ENCODE data around the gene PATZ1. TPM values are rescaled to one million over a fixed set of nuclear protein-coding genes. Genes with fewer than 3 reads are reported as not detected.
"Not testable (repeated sequence)": the region's sequence is repeated elsewhere in the genome, so short reads cannot be mapped to it uniquely, and the experiment has no call there.

Gene PATZ1
- polyA plus RNA-seq, 3 donors from 2014 or later: 4.5 to 9.1 (median 5.3) TPM

GRCh38 chr22:31323578-31324550 lies 22.3 kb downstream of the PATZ1 start:
- H3K9me3 Mint-ChIP-seq: no peaks in the 10 kb centered on the region
- peaks cover 0 to 15% (median 15%) of the 10 kb centered on the region in 3 donors for H3K36me3 Mint-ChIP-seq
- H3K4me3 Mint-ChIP-seq: no peak overlapping the region
- peaks cover 0 to 5% of the 10 kb centered on the region in 2 donors for H3K4me1 Mint-ChIP-seq
- no peak for DNase-seq
- H3K27ac Mint-ChIP-seq: peak overlapping the region in 3 of 6 donors; percentile 26 to 53 (median 29)
- H3K27me3 Mint-ChIP-seq (ENCODE audit: low read depth in 3 of 3): peaks cover 0 to 4% (median 0%) of the 10 kb centered on the region in 3 donors

- Mint-ChIP-seq H3K36me3 (peaks cover 0 to 15% (median 9%) of the 10 kb centered on the region in 3 donors), H3K27ac (no peak overlapping the region), H3K4me3 (no peak overlapping the region), H3K27me3 (ENCODE audit: low read depth in 3 of 3) (no peaks in the 10 kb centered on the region), H3K4me1 (peaks cover 0 to 5% of the 10 kb centered on the region in 2 donors), H3K9me3 (no peaks in the 10 kb centered on the region)
- no peak for DNase-seq
Observed at GRCh38 chr22:31321421-31321820, 24.7 kb downstream of the PATZ1 start.

- H3K27me3 Mint-ChIP-seq (ENCODE audit: low read depth in 3 of 3); H3K4me3 Mint-ChIP-seq; H3K27ac Mint-ChIP-seq; H3K9me3 Mint-ChIP-seq; H3K4me1 Mint-ChIP-seq; DNase-seq: not testable (repeated sequence)
- peaks cover 3 to 17% (median 5%) of the 10 kb centered on the region in 3 donors for H3K36me3 Mint-ChIP-seq
Observed at GRCh38 chr22:31314220-31314619, 31.9 kb downstream of the PATZ1 start.

GRCh38 chr22:31313366-31314147 lies 32.6 kb downstream of the PATZ1 start:
- Mint-ChIP-seq H3K27ac (peak overlapping the region in 3 of 6 donors; percentile 2 to 44 (median 4)), H3K27me3 (ENCODE audit: low read depth in 3 of 3) (peaks cover 0 to 2% (median 0%) of the 10 kb centered on the region in 3 donors), H3K36me3 (peaks cover 3 to 17% (median 5%) of the 10 kb centered on the region in 3 donors), H3K9me3 (peaks cover 0 to 1% (median 0%) of the 10 kb centered on the region in 6 donors), H3K4me1 (peaks cover 2% of the 10 kb centered on the region in 2 donors), H3K4me3 (no peak overlapping the region)
- DNase-seq: peak; percentile 47 to 57 (median 48)

GRCh38 chr22:31308181-31308580 lies 38.0 kb downstream of the PATZ1 start:
- no peak for DNase-seq
- peak overlapping the region in 1 of 6 donors; percentile 36 for H3K27ac Mint-ChIP-seq

GRCh38 chr22:31305194-31305593 lies 41.0 kb downstream of the PATZ1 start:
- no peak overlapping the region for H3K27ac Mint-ChIP-seq
- no peaks in the 10 kb centered on the region for H3K9me3 Mint-ChIP-seq
- peaks cover 0 to 8% of the 10 kb centered on the region in 2 donors for H3K4me1 Mint-ChIP-seq
- peaks cover 0 to 5% (median 2%) of the 10 kb centered on the region in 3 donors for H3K27me3 Mint-ChIP-seq (ENCODE audit: low read depth in 3 of 3)
- no peaks in the 10 kb centered on the region for H3K36me3 Mint-ChIP-seq
- no peak overlapping the region for H3K4me3 Mint-ChIP-seq
- no peak for DNase-seq

More at GRCh38 chr22:31308181-31308580, 38.0 kb downstream of the PATZ1 start:
- peaks cover 0 to 2% (median 0%) of the 10 kb centered on the region in 3 donors for H3K27me3 Mint-ChIP-seq (ENCODE audit: low read depth in 3 of 3)
- no peak overlapping the region for H3K4me3 Mint-ChIP-seq
- peaks cover 0 to 5% (median 0%) of the 10 kb centered on the region in 3 donors for H3K36me3 Mint-ChIP-seq
- no peaks in the 10 kb centered on the region for H3K9me3 Mint-ChIP-seq
- peaks cover under 1 to 8% of the 10 kb centered on the region in 2 donors for H3K4me1 Mint-ChIP-seq

- H3K4me1 Mint-ChIP-seq: no peaks in the 10 kb centered on the region
- peaks cover 0 to 6% (median 0%) of the 10 kb centered on the region in 3 donors for H3K36me3 Mint-ChIP-seq
- peaks cover 0 to 5% (median 2%) of the 10 kb centered on the region in 3 donors for H3K27me3 Mint-ChIP-seq (ENCODE audit: low read depth in 3 of 3)
- no peaks in the 10 kb centered on the region for H3K9me3 Mint-ChIP-seq
- H3K27ac Mint-ChIP-seq: no peak overlapping the region
- no peak overlapping the region for H3K4me3 Mint-ChIP-seq
- DNase-seq: no peak
Observed at GRCh38 chr22:31302537-31302936, 43.6 kb downstream of the PATZ1 start.

GRCh38 chr22:31302006-31302405 lies 44.1 kb downstream of the PATZ1 start:
- Mint-ChIP-seq H3K4me1 (no peaks in the 10 kb centered on the region), H3K27me3 (ENCODE audit: low read depth in 3 of 3) (peaks cover 0 to 5% (median 2%) of the 10 kb centered on the region in 3 donors)

GRCh38 chr22:31300896-31301295 lies 45.2 kb downstream of the PATZ1 start:
- Mint-ChIP-seq H3K36me3 (peaks cover 0 to 6% (median 0%) of the 10 kb centered on the region in 3 donors), H3K9me3 (no peaks in the 10 kb centered on the region), H3K4me3 (no peak overlapping the region), H3K4me1 (no peaks in the 10 kb centered on the region), H3K27me3 (ENCODE audit: low read depth in 3 of 3) (peaks cover 0 to 5% (median 2%) of the 10 kb centered on the region in 3 donors), H3K27ac (no peak overlapping the region)
- no peak for DNase-seq

More at GRCh38 chr22:31302006-31302405, 44.1 kb downstream of the PATZ1 start:
- Mint-ChIP-seq H3K9me3 (no peaks in the 10 kb centered on the region), H3K27ac (no peak overlapping the region), H3K4me3 (no peak overlapping the region), H3K36me3 (peaks cover 0 to 6% (median 0%) of the 10 kb centered on the region in 3 donors)
- DNase-seq: no peak

- peaks cover 9 to 14% (median 12%) of the 10 kb centered on the region in 3 donors for H3K27me3 Mint-ChIP-seq (ENCODE audit: low read depth in 3 of 3)
- no peaks in the 10 kb centered on the region for H3K9me3 Mint-ChIP-seq
- H3K4me1 Mint-ChIP-seq: peaks cover 14 to 20% of the 10 kb centered on the region in 2 donors
- no peak for DNase-seq
- H3K36me3 Mint-ChIP-seq: peaks cover 0 to 6% (median 0%) of the 10 kb centered on the region in 3 donors
- H3K27ac Mint-ChIP-seq: no peak overlapping the region
- no peak overlapping the region for H3K4me3 Mint-ChIP-seq
Observed at GRCh38 chr22:31295831-31296657, 50.1 kb downstream of the PATZ1 start.

- no peaks in the 10 kb centered on the region for H3K9me3 Mint-ChIP-seq
- peaks cover 10 to 18% (median 14%) of the 10 kb centered on the region in 3 donors for H3K27me3 Mint-ChIP-seq (ENCODE audit: low read depth in 3 of 3)
- peaks cover 2 to 7% (median 3%) of the 10 kb centered on the region in 3 donors for H3K36me3 Mint-ChIP-seq
- no peak overlapping the region for H3K27ac Mint-ChIP-seq
- no peak overlapping the region for H3K4me3 Mint-ChIP-seq
- peaks cover 17 to 23% of the 10 kb centered on the region in 2 donors for H3K4me1 Mint-ChIP-seq
- no peak for DNase-seq
Observed at GRCh38 chr22:31295360-31295759, 50.8 kb downstream of the PATZ1 start.

- peak; percentile 72 to 73 (median 72) for DNase-seq
- Mint-ChIP-seq H3K4me1 (peaks cover 46 to 49% of the 10 kb centered on the region in 2 donors), H3K4me3 (peak within 1 kb of the TSS; percentile 96 to 98 (median 98)), H3K27me3 (ENCODE audit: low read depth in 3 of 3) (peaks cover 11 to 33% (median 19%) of the 10 kb centered on the region in 3 donors), H3K27ac (peak within 1 kb of the TSS; percentile 98 to 100 (median 99)), H3K9me3 (no peaks in the 10 kb centered on the region), H3K36me3 (peaks cover 3 to 14% (median 11%) of the 10 kb centered on the region in 3 donors)
Observed at GRCh38 chr22:31292236-31292989, 53.7 kb downstream of the PATZ1 start, which contains the start of gene PIK3IP1. Gene PIK3IP1 (minus strand): TSS chr22:31292488. CDS start chr22:31292344, 144 bp downstream.

Data from immature natural killer cell (primary cell).